OCI-LY7 (cell line): Measurements from ENCODE around the gene CDKN1C. TPM values are rescaled to one million over a fixed set of nuclear protein-coding genes. Genes with fewer than 3 reads are reported as not detected.

Source experiments
- BruUV-seq: library from RNA; stranded (reverse); fragments of 400-500 nt; replicated peaks from 2 replicates; lab custom pipeline; 2021; lab: Mats Ljungman, UMichigan
- CTCF ChIA-PET: fragments of 300-600 bp; sonication (Branson Sonifier 250); formaldehyde crosslinking; loops from one replicate; lab custom pipeline; 2022; ENCODE audit warnings: antibody characterized with exemption; ENCODE audit not compliant: unreplicated experiment; lab: Charles Lee
- POLR2A ChIA-PET: fragments of 300-600 bp; sonication (Branson Sonifier 250); formaldehyde crosslinking; loops from one replicate; lab custom pipeline; 2022; ENCODE audit warnings: antibody characterized with exemption; lab: Charles Lee
- DNase-seq: peaks from one replicate; pipeline ENCODE4 v3.0.0-alpha.2; 2015; ENCODE audit warnings: low spot score
- H2AFZ ChIP-seq: fragments of 200-600 bp; sonication (generic), shearing (Covaris generic); 2 replicates; pipeline ENCODE4 v1.6.1; 2014; ENCODE audit warnings: mild to moderate bottlenecking, antibody characterized with exemption, low read length, moderate library complexity
- H3K27ac ChIP-seq: fragments of 200-600 bp; sonication (generic); 2 replicates; pipeline ENCODE4 v1.5.1; 2014; ENCODE audit warnings: mixed run types, low read depth, mild to moderate bottlenecking, moderate library complexity, low read length, inconsistent platforms; ENCODE audit not compliant: poor library complexity, severe bottlenecking
- H3K36me3 ChIP-seq: fragments of 200-600 bp; sonication (generic); 2 replicates; pipeline ENCODE4 v1.6.1; 2014; ENCODE audit warnings: mild to moderate bottlenecking, antibody characterized with exemption, low read length, moderate library complexity, mixed read lengths; ENCODE audit not compliant: insufficient read depth
- H3K4me1 ChIP-seq: fragments of 200-600 bp; sonication (generic); 2 replicates; pipeline ENCODE4 v1.5.1; 2014; ENCODE audit warnings: mild to moderate bottlenecking, low read length; ENCODE audit not compliant: insufficient read depth, poor library complexity, severe bottlenecking
- H3K4me2 ChIP-seq: fragments of 200-600 bp; sonication (generic); 2 replicates; pipeline ENCODE4 v1.6.1; 2014; ENCODE audit warnings: mild to moderate bottlenecking, low read length
- H3K4me3 ChIP-seq: fragments of 200-600 bp; sonication (generic); 2 replicates; pipeline ENCODE4 v1.5.1; 2014; ENCODE audit warnings: mild to moderate bottlenecking, low read depth, low read length; ENCODE audit not compliant: poor library complexity, severe bottlenecking
- H3K79me2 ChIP-seq: fragments of 200-600 bp; sonication (generic); 2 replicates; pipeline ENCODE4 v1.6.1; 2016; ENCODE audit warnings: low read depth, mild to moderate bottlenecking, low read length, moderate library complexity, mixed read lengths; ENCODE audit not compliant: insufficient read depth
- H3K9me2 ChIP-seq: fragments of 200-600 bp; sonication (generic); 2 replicates; pipeline ENCODE4 v1.6.1; 2016; ENCODE audit warnings: mild to moderate bottlenecking, low read length, mixed read lengths; ENCODE audit not compliant: insufficient read depth
- H3K9me3 ChIP-seq: fragments of 200-600 bp; sonication (generic); 2 replicates; pipeline ENCODE4 v1.6.1; 2014; ENCODE audit warnings: mild to moderate bottlenecking, mixed run types, low read length, mixed read lengths
- H4K20me1 ChIP-seq: fragments of 200-600 bp; sonication (generic); 2 replicates; pipeline ENCODE4 v1.6.1; 2014; ENCODE audit warnings: mild to moderate bottlenecking, antibody characterized with exemption, low read length, moderate library complexity, mixed read lengths; ENCODE audit not compliant: insufficient read depth
- CTCF ChIP-seq: fragments of 200-600 bp; sonication (generic); conservative IDR thresholded peaks from 2 replicates; pipeline ENCODE4 v1.5.1; 2014; ENCODE audit warnings: mild to moderate bottlenecking, antibody characterized with exemption, low read length, moderate library complexity, mixed read lengths
- EZH2phosphoT487 ChIP-seq: fragments of 200-600 bp; sonication (generic); IDR thresholded peaks from 2 replicates; pipeline ENCODE4 v1.6.1; 2018; ENCODE audit warnings: low read depth, borderline replicate concordance, mild to moderate bottlenecking, mixed run types, antibody characterized with exemption, low read length, moderate library complexity, mixed read lengths
- intact Hi-C: fragments of 100-400 bp; cut with micrococcal nuclease; formaldehyde crosslinking; loops from one replicate; pipeline ENCODE4 v1.10.0; 2022; ENCODE audit not compliant: unreplicated experiment
- total RNA-seq, 2 experiments: library from RNA; depleted of rRNA in 1 of 2; stranded (reverse); fragments of >200 nt in 1 of 2; shearing (Covaris generic) in 1 of 2; gene quantifications; 2 replicates each; pipeline ENCODE4 v1.2.3, GENCODE V29; 2014 to 2022

CDKN1C gene
- total RNA-seq, 2 experiments from 2014 or later = 0.13 to 0.55 TPM

GRCh38 chr11:2868506-2869133 is 17.0 kb downstream of the CDKN1C start:
- Histone ChIP-seq H3K36me3 (no peaks in the 10 kb centered on the region), H2AFZ (no peak overlapping the region), H3K9me3 (no peaks in the 10 kb centered on the region), H3K4me2 (no peak overlapping the region), H4K20me1 (no peaks in the 10 kb centered on the region), H3K4me3 (no peak overlapping the region), H3K4me1 (no peaks in the 10 kb centered on the region), H3K27ac (no peak overlapping the region), H3K9me2 (no peaks in the 10 kb centered on the region), H3K79me2 (no peaks in the 10 kb centered on the region)
- intact Hi-C loops = no loop called here
- TF ChIP-seq EZH2phosphoT487 (no peak), CTCF (no peak)
- no peak for DNase-seq
- ChIA-PET CTCF (no interaction called here), POLR2A (no interaction called here)
- BruUV-seq = no TSS peak

GRCh38 chr11:2867722-2868505 is 17.7 kb downstream of the CDKN1C start:
- Histone ChIP-seq H4K20me1 (no peaks in the 10 kb centered on the region), H3K36me3 (no peaks in the 10 kb centered on the region), H3K9me2 (no peaks in the 10 kb centered on the region), H3K4me2 (no peak overlapping the region), H3K4me1 (no peaks in the 10 kb centered on the region), H3K27ac (no peak overlapping the region), H3K9me3 (no peaks in the 10 kb centered on the region), H3K4me3 (no peak overlapping the region), H3K79me2 (no peaks in the 10 kb centered on the region), H2AFZ (no peak overlapping the region)
- BruUV-seq = no TSS peak
- DNase-seq = no peak
- ChIA-PET POLR2A (no interaction called here), CTCF (no interaction called here)
- intact Hi-C loops = no loop called here
- no peak for TF ChIP-seq CTCF

- DNase-seq = no peak
- Histone ChIP-seq H3K9me2 (no peaks in the 10 kb centered on the region), H3K4me2 (no peak overlapping the region), H3K4me1 (no peaks in the 10 kb centered on the region), H3K9me3 (no peaks in the 10 kb centered on the region), H3K79me2 (no peaks in the 10 kb centered on the region), H4K20me1 (no peaks in the 10 kb centered on the region), H2AFZ (no peak overlapping the region), H3K27ac (no peak overlapping the region), H3K36me3 (no peaks in the 10 kb centered on the region), H3K4me3 (no peak overlapping the region)
- no TSS peak for BruUV-seq
- intact Hi-C loops = no loop called here
- ChIA-PET CTCF (no interaction called here), POLR2A (no interaction called here)
- TF ChIP-seq CTCF = no peak
Measured at GRCh38 chr11:2867142-2867541, 18.4 kb downstream of the CDKN1C start.
